Upper lobe of left lung (tissue), 4 donors: ENCODE results near the gene IFNK.

Experiments
- POLR2A ChIP-seq, 4 donors: fragments of 450-650 bp; IDR thresholded peaks; one replicate each; pipeline ENCODE4 v1.5.1; 2016 to 2017; ENCODE audit warnings: antibody characterized with exemption in 4 of 4, mild to moderate bottlenecking in 2 of 4
- TF ChIP-seq, protein P1 (sequence below), 6 experiments: fragments of 450-650 bp in 4 of 6; fragments of 200-600 bp in 2 of 6; sonication (generic) in 2 of 6; IDR thresholded peaks; one replicate each; pipeline ENCODE4 v1.5.1; 2016 to 2019; ENCODE audit warnings: antibody characterized with exemption in 6 of 6

DNA sequence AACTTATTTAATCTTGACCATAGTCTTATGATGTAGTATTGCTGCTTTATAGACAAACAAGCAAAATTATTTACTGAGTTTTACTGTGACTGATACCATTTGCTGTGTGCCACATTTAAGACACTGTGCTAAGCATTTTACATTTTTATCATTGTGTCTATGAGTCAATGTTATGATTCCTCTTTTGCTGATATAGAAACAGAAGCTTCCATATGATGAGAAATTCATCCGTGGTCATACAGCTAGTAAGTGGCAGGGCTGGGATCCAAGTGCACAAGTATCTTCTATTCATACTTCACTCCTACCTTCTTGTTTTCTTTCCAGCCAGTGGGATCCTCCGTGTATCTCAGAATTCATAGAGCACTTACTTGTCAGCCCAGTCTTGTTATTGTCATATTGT lies 17.1 kb upstream of the IFNK start:
- TF ChIP-seq, protein P1, sequence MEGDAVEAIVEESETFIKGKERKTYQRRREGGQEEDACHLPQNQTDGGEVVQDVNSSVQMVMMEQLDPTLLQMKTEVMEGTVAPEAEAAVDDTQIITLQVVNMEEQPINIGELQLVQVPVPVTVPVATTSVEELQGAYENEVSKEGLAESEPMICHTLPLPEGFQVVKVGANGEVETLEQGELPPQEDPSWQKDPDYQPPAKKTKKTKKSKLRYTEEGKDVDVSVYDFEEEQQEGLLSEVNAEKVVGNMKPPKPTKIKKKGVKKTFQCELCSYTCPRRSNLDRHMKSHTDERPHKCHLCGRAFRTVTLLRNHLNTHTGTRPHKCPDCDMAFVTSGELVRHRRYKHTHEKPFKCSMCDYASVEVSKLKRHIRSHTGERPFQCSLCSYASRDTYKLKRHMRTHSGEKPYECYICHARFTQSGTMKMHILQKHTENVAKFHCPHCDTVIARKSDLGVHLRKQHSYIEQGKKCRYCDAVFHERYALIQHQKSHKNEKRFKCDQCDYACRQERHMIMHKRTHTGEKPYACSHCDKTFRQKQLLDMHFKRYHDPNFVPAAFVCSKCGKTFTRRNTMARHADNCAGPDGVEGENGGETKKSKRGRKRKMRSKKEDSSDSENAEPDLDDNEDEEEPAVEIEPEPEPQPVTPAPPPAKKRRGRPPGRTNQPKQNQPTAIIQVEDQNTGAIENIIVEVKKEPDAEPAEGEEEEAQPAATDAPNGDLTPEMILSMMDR (IDR thresholded peaks at IDR 0.05) = no peak
- TF ChIP-seq POLR2A (IDR thresholded peaks at IDR 0.05) = no peak
